Measurements from ENCODE around the gene CDH8.

Gene CDH8

GRCh38 chr16:61915569-61915968 lies 120.7 kb downstream of the CDH8 start:
- Histone ChIP-seq H3K36me3 (ENCODE audit: control insufficient read depth, insufficient read depth, low read length) (no peaks in the 10 kb centered on the region), H3K4me1 (ENCODE audit: control insufficient read depth, insufficient read depth, low read length) (no peaks in the 10 kb centered on the region), H3K27ac (ENCODE audit: insufficient read depth, low read depth, low read length, poor library complexity, severe bottlenecking) (no peak overlapping the region), H3K4me3 (ENCODE audit: insufficient read depth, low read depth, low read length) (no peak overlapping the region), H3K27me3 (ENCODE audit: control insufficient read depth, insufficient read depth, low read length, poor library complexity, severe bottlenecking) (no peaks in the 10 kb centered on the region), H3K9me3 (ENCODE audit: control insufficient read depth, low read length) (no peaks in the 10 kb centered on the region)
- WGBS, 2 experiments = 65 to 91% methylated on average over 2 to 3 of the region's 3 CpGs

DNA sequence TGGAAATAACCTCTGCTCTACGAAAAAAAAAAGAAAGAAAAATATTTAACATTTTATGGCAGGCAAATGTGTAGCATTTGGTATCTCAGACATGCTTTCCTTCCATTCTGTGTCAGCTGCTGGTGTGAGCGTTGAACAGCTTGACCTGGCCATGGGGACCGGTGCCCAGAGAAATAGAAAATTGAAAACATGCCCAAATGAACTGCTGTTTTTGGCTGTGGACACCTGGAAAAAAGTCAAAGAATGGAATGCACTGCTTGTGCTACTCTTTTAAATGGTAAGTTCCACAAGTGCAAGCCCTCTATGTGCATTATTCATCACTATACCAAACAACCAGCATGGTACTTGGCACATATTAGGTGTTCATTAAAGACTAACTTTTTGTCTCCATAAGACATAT lies 127.2 kb downstream of the CDH8 start:
- no peaks in the 10 kb centered on the region for H3K27me3 ChIP-seq (ENCODE audit: control insufficient read depth, insufficient read depth, low read length, poor library complexity, severe bottlenecking)
- no peaks in the 10 kb centered on the region for H3K9me3 ChIP-seq (ENCODE audit: control insufficient read depth, low read length)
- H3K4me3 ChIP-seq (ENCODE audit: insufficient read depth, low read depth, low read length) = no peak overlapping the region
- no peaks in the 10 kb centered on the region for H3K36me3 ChIP-seq (ENCODE audit: control insufficient read depth, insufficient read depth, low read length)
- no peaks in the 10 kb centered on the region for H3K4me1 ChIP-seq (ENCODE audit: control insufficient read depth, insufficient read depth, low read length)
- H3K27ac ChIP-seq (ENCODE audit: insufficient read depth, low read depth, low read length, poor library complexity, severe bottlenecking) = no peak overlapping the region
- WGBS, 2 experiments = 96 to 97% methylated on average over 3 of the region's 3 CpGs

- Histone ChIP-seq H3K36me3 (ENCODE audit: control insufficient read depth, insufficient read depth, low read length) (no peaks in the 10 kb centered on the region), H3K4me1 (ENCODE audit: control insufficient read depth, insufficient read depth, low read length) (no peaks in the 10 kb centered on the region), H3K9me3 (ENCODE audit: control insufficient read depth, low read length) (no peaks in the 10 kb centered on the region), H3K4me3 (ENCODE audit: insufficient read depth, low read depth, low read length) (no peak overlapping the region), H3K27me3 (ENCODE audit: control insufficient read depth, insufficient read depth, low read length, poor library complexity, severe bottlenecking) (no peaks in the 10 kb centered on the region), H3K27ac (ENCODE audit: insufficient read depth, low read depth, low read length, poor library complexity, severe bottlenecking) (no peak overlapping the region)
- WGBS, 2 experiments = 100% methylated on average over 1 of the region's 1 CpG
Observed at GRCh38 chr16:61908426-61908825, 127.8 kb downstream of the CDH8 start.

- H3K27ac ChIP-seq (ENCODE audit: insufficient read depth, low read depth, low read length, poor library complexity, severe bottlenecking) = no peak overlapping the region
- WGBS, 2 experiments = 100% methylated on average over 1 of the region's 1 CpG; no CpG with 5 or more reads in 1 of the 2 experiments
- H3K27me3 ChIP-seq (ENCODE audit: control insufficient read depth, insufficient read depth, low read length, poor library complexity, severe bottlenecking) = no peaks in the 10 kb centered on the region
- H3K4me1 ChIP-seq (ENCODE audit: control insufficient read depth, insufficient read depth, low read length) = no peaks in the 10 kb centered on the region
- no peaks in the 10 kb centered on the region for H3K36me3 ChIP-seq (ENCODE audit: control insufficient read depth, insufficient read depth, low read length)
- no peak overlapping the region for H3K4me3 ChIP-seq (ENCODE audit: insufficient read depth, low read depth, low read length)
- H3K9me3 ChIP-seq (ENCODE audit: control insufficient read depth, low read length) = no peaks in the 10 kb centered on the region
Observed at GRCh38 chr16:61901689-61902088, 134.5 kb downstream of the CDH8 start.

- WGBS, 2 experiments = 92 to 93% methylated on average over 1 of the region's 1 CpG
- Histone ChIP-seq H3K27me3 (ENCODE audit: control insufficient read depth, insufficient read depth, low read length, poor library complexity, severe bottlenecking) (no peaks in the 10 kb centered on the region), H3K27ac (ENCODE audit: insufficient read depth, low read depth, low read length, poor library complexity, severe bottlenecking) (no peak overlapping the region), H3K4me1 (ENCODE audit: control insufficient read depth, insufficient read depth, low read length) (no peaks in the 10 kb centered on the region), H3K4me3 (ENCODE audit: insufficient read depth, low read depth, low read length) (no peak overlapping the region), H3K9me3 (ENCODE audit: control insufficient read depth, low read length) (no peaks in the 10 kb centered on the region), H3K36me3 (ENCODE audit: control insufficient read depth, insufficient read depth, low read length) (no peaks in the 10 kb centered on the region)
Observed at GRCh38 chr16:61900482-61900881, 135.8 kb downstream of the CDH8 start.

DNA sequence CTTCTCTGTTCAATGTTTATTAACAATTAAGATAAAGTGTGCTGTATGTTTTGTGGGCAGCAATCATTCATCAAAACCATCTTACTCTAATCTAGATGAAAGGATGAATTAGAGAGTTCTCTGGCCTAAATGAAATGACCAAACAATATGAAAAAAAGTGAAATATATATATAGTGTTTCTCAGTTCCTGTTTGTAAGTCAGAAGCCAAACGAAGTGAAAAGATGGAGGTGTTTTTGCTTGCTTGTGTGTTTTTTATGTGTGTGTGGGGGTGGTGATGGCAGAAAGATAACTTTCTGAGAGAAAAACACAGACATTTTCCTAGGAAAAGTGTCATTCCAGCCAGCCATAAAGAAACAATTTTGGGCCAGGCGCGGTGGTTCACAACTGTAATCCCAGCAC lies 138.6 kb downstream of the CDH8 start:
- H3K27ac ChIP-seq (ENCODE audit: insufficient read depth, low read depth, low read length, poor library complexity, severe bottlenecking) = no peak overlapping the region
- no peak overlapping the region for H3K4me3 ChIP-seq (ENCODE audit: insufficient read depth, low read depth, low read length)
- H3K4me1 ChIP-seq (ENCODE audit: control insufficient read depth, insufficient read depth, low read length) = no peaks in the 10 kb centered on the region
- no peaks in the 10 kb centered on the region for H3K36me3 ChIP-seq (ENCODE audit: control insufficient read depth, insufficient read depth, low read length)
- no peaks in the 10 kb centered on the region for H3K9me3 ChIP-seq (ENCODE audit: control insufficient read depth, low read length)
- 91 to 96% methylated on average over 3 of the region's 3 CpGs for WGBS, 2 experiments
- H3K27me3 ChIP-seq (ENCODE audit: control insufficient read depth, insufficient read depth, low read length, poor library complexity, severe bottlenecking) = no peaks in the 10 kb centered on the region

DNA sequence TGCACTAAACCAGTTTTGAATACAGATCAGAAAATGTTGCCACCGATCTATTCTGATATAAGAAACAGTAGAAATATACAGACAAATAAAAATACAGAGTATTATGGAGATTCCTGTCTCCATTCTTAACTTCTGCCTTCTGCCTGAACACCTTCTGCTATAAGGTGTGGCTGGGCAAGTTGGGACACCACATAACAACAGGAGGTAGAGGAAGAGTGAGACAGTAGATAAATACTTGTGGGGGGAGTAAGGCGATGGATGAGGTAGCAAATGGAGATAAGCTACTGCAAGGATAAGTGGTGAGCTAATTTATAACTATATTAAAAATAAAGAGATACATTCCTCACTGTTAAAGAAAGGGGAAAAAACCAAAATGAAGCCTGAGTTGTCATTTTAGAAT lies 143.7 kb downstream of the CDH8 start:
- no CpG with 5 or more reads among the region's 2 CpGs for WGBS, 2 experiments
- Histone ChIP-seq H3K9me3 (ENCODE audit: control insufficient read depth, low read length) (no peaks in the 10 kb centered on the region), H3K36me3 (ENCODE audit: control insufficient read depth, insufficient read depth, low read length) (no peaks in the 10 kb centered on the region)

DNA sequence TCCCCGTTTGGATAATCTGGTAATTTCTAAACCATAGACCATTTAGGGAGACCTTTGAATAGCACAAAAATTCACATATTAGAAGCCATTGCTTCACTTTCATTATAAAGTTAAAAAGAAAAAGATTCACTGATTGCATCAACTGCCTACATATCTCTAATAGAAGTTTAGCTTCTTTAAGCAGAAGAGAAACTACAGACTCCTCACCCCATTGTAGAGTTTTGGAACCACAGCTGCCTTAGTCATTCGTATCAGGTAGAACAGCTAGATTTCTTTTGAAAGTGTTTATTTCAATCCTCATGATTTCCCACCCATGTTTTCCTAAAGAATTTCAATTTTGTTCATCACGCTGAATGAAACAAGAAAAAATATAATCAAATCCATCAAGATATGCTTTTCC lies 144.8 kb downstream of the CDH8 start:
- no peaks in the 10 kb centered on the region for H3K9me3 ChIP-seq (ENCODE audit: control insufficient read depth, low read length)
- H3K27ac ChIP-seq (ENCODE audit: insufficient read depth, low read depth, low read length, poor library complexity, severe bottlenecking) = no peak overlapping the region
- no peaks in the 10 kb centered on the region for H3K27me3 ChIP-seq (ENCODE audit: control insufficient read depth, insufficient read depth, low read length, poor library complexity, severe bottlenecking)
- H3K36me3 ChIP-seq (ENCODE audit: control insufficient read depth, insufficient read depth, low read length) = no peaks in the 10 kb centered on the region
- 89 to 96% methylated on average over 3 of the region's 3 CpGs for WGBS, 2 experiments
- no peak overlapping the region for H3K4me3 ChIP-seq (ENCODE audit: insufficient read depth, low read depth, low read length)
- H3K4me1 ChIP-seq (ENCODE audit: control insufficient read depth, insufficient read depth, low read length) = no peaks in the 10 kb centered on the region

More for the DNA sequence above, 143.7 kb downstream of the CDH8 start:
- H3K4me3 ChIP-seq (ENCODE audit: insufficient read depth, low read depth, low read length) = no peak overlapping the region
- H3K27me3 ChIP-seq (ENCODE audit: control insufficient read depth, insufficient read depth, low read length, poor library complexity, severe bottlenecking) = no peaks in the 10 kb centered on the region
- no peak overlapping the region for H3K27ac ChIP-seq (ENCODE audit: insufficient read depth, low read depth, low read length, poor library complexity, severe bottlenecking)
- no peaks in the 10 kb centered on the region for H3K4me1 ChIP-seq (ENCODE audit: control insufficient read depth, insufficient read depth, low read length)

DNA sequence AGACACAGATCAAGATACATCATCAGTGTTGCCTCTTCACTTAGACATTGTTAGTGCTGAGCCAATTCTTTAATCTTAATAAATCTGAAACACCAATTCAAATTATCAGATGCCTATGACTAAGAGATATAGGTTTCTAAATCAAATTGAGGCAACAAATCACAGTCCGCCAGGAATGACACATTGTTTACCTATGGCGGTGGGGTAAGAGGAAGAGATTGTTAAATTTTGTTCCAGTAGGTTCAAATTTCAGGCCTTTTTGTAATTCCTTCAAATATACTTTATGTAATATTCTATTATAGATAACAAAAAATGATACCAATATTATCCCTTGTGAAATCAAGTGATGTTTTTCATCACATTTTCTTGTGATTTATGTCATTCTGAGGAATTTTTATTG lies 145.9 kb downstream of the CDH8 start:
- no peaks in the 10 kb centered on the region for H3K9me3 ChIP-seq (ENCODE audit: control insufficient read depth, low read length)
- H3K4me1 ChIP-seq (ENCODE audit: control insufficient read depth, insufficient read depth, low read length) = no peaks in the 10 kb centered on the region
- H3K27me3 ChIP-seq (ENCODE audit: control insufficient read depth, insufficient read depth, low read length, poor library complexity, severe bottlenecking) = no peaks in the 10 kb centered on the region
- H3K36me3 ChIP-seq (ENCODE audit: control insufficient read depth, insufficient read depth, low read length) = no peaks in the 10 kb centered on the region
- H3K27ac ChIP-seq (ENCODE audit: insufficient read depth, low read depth, low read length, poor library complexity, severe bottlenecking) = no peak overlapping the region
- WGBS, 2 experiments = 100% methylated on average over 2 of the region's 2 CpGs
- no peak overlapping the region for H3K4me3 ChIP-seq (ENCODE audit: insufficient read depth, low read depth, low read length)

DNA sequence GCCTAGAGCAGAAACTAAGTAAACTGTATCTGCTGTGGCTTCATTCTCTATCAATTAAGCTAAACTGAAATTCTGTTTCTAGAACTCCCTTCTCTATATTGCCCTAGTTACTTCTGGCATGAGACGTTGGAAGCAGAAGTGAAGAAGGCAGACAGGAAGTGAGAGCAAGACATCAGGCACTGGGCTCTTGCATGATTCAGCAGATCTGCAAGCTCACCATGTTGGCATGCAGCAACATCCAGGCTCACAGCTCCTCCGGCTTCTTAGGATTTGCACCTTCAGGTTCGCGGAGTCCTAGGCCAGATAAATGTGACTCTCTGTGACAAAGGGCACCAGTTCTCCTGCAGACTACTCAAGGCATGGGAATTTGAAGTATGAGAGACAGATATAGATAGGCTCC lies 148.3 kb downstream of the CDH8 start:
- Histone ChIP-seq H3K4me1 (ENCODE audit: control insufficient read depth, insufficient read depth, low read length) (no peaks in the 10 kb centered on the region), H3K27me3 (ENCODE audit: control insufficient read depth, insufficient read depth, low read length, poor library complexity, severe bottlenecking) (no peaks in the 10 kb centered on the region), H3K27ac (ENCODE audit: insufficient read depth, low read depth, low read length, poor library complexity, severe bottlenecking) (no peak overlapping the region), H3K9me3 (ENCODE audit: control insufficient read depth, low read length) (no peaks in the 10 kb centered on the region), H3K4me3 (ENCODE audit: insufficient read depth, low read depth, low read length) (no peak overlapping the region), H3K36me3 (ENCODE audit: control insufficient read depth, insufficient read depth, low read length) (no peaks in the 10 kb centered on the region)
- WGBS, 2 experiments = 93 to 94% methylated on average over 4 of the region's 4 CpGs

DNA sequence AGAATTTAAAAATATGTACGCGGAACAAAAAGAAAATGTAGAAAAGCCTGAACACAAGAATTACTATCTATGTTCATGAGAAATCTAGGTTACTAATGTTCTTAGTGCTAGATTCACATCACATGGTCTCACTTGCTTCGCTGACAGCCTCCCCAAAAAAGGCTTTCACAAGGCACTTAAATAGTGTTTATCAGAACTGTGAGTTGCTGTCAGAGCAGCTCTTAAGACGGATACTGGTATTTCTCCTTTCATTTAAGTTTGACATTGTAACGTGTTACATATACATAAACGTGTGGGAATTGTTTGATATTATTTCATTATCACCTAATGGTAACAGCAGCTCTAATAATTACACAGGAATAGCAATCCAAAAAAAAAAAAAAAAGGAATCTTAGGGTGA lies 150.9 kb downstream of the CDH8 start:
- H3K4me1 ChIP-seq (ENCODE audit: control insufficient read depth, insufficient read depth, low read length) = no peaks in the 10 kb centered on the region
- no peaks in the 10 kb centered on the region for H3K36me3 ChIP-seq (ENCODE audit: control insufficient read depth, insufficient read depth, low read length)
- H3K27me3 ChIP-seq (ENCODE audit: control insufficient read depth, insufficient read depth, low read length, poor library complexity, severe bottlenecking) = no peaks in the 10 kb centered on the region
- no peak overlapping the region for H3K4me3 ChIP-seq (ENCODE audit: insufficient read depth, low read depth, low read length)
- H3K9me3 ChIP-seq (ENCODE audit: control insufficient read depth, low read length) = no peaks in the 10 kb centered on the region
- 94% methylated on average over 2 to 4 of the region's 6 CpGs for WGBS, 2 experiments
- H3K27ac ChIP-seq (ENCODE audit: insufficient read depth, low read depth, low read length, poor library complexity, severe bottlenecking) = no peak overlapping the region

Measured in ectodermal cell (in vitro differentiated cells).